Right forelimb (tissue), 1 donor: Measurements from ENCODE around the gene MAFF.
"Not testable (repeated sequence)": the region's sequence is repeated elsewhere in the genome, so short reads cannot be mapped to it uniquely, and the experiment has no call there.

Experiments
- DNase-seq: peaks from one replicate; pipeline ENCODE4 v3.0.0-alpha.2; 2018

Gene MAFF

DNA sequence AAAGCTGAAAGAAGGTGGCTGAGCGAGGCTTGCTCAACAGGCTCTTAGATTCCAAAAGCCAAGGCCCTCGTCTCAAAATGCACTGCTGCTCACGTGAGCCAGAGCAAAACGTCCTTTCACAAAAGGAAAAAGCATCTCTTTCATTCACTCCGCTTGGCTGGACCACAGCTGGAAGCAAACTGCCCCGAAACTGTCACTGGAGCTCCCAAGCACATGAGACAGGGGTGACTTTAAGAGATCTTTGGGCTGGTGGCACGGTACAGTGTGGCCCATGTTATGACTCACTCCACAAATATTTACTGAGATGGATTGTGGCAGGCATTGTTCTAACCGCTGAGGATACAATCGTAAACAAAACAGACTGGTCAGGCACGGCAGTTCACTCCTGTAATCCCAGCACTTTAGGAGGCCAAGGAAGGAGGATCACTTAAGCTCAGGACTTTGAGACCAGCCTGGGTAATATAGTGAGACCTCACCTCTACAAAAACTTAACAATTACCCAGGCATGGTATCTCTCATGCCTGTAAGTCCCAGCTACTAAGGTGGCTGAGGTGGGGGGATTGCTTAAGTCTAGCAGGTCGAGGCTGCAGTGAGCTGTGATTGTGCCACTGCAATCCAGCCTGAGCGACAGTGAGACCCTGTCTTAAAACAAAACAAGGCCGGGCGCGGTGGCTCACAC lies 23.7 kb upstream of the MAFF start:
- DNase-seq, result peak; percentile 32

DNA sequence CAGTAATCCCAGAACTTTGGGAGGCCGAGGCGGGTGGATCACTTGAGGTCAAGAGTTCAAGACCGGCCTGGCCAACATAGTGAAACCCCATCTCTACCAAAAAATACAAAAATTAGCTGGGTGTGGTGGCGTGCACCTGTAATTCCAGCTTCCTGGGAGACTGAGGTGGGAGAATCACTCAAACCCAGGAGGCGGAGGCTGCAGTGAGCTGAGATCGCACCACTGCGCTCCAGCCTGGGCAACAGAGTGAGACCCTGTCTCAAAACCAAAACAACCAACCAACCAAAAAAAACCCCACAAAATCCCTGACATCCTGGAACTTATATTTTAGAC lies 23.2 kb upstream of the MAFF start:
- not testable (repeated sequence) for DNase-seq

DNA sequence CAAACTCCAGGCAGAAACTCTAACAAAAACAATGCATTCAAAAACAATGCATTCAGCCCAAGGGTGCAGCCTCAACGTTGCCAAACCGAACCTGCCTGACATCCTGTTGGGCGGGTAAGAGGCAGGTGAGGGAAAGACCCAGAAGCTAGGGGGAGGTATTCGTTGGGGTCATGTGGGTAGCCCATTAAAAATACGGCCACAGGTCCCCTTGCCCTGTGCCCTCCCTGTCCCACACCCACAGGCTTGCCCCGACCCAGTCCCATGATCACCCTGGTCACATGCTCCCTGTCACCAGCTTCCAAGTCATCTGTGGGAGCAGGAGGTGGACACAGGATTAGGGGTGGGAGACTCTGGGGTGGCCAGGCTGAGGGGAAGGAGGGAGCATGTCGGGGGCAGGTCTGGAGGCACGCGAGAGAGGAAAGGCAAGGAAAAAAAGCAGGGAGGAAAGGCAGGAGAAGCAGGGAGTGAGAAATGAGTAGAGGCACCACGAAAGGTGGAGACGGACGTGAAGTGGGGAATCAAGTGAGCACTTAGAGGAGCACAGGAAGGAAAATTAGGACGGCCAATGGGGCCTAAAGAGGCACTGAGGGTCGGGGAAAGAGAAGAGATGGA lies 20.8 kb upstream of the MAFF start:
- DNase-seq, result peak; percentile 31

DNA sequence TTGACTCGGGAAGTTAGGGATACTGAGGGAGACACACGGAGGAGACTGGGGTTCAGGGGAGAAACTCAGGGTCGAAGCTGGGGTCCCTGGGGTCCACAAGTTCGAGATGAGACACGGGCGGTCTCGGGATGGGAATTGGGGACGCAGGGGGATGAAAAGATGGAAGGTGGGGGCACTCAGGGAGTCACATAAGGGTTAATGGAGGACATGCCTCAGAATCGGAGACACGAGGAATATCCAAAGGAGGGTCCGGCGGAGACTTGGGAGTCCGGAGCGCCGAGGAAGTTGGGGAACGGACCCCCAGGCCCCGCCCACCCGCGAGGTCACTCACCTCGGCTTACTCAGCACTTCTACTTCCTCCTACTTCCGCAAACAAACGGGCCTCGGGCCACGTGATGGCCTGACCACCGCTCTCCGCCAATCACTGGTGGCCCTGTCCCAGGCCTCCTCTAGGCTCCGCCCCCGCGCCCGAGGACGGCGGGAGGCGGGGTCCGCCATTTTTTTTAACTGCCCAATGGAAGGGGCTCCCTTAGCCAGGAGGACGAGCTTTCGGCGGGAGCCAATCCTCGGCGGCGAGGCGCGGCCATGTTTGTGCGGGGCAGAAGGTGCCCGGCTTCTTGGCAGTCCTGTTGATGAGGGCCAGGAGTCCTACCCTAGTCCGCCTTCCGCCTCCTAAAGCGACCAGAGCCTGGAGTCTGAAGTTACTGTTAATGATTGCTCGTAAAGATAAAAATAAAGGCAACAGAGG lies 20.2 kb upstream of the MAFF start, which contains the start of gene PLA2G6:
TSS of gene PLA2G6 (minus strand) at position 378 of the 748 bp plus-strand sequence. CDS start 12,404 bp downstream, outside the sequence.
- DNase-seq, result peak; percentile 99

DNA sequence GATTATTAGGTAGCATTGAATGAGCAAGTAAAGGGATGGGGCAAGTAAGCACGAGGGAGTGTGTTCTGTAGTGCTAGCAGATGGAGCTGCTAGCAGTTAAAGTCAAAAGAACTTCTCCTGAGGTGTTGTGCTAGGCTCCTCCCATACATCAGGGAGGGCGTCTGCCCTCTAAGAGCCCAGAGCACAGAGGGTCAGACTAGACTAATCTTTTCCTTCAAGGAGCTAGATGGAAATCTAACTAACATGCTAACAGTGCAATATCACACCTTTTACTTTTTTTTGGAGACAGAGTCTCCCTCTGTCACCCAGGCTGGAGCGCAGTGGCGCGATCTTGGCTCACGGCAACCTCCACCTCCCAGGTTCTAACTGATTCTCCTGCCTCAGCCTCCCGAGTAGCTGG lies 17.0 kb upstream of the MAFF start:
- DNase-seq, result no peak

DNA sequence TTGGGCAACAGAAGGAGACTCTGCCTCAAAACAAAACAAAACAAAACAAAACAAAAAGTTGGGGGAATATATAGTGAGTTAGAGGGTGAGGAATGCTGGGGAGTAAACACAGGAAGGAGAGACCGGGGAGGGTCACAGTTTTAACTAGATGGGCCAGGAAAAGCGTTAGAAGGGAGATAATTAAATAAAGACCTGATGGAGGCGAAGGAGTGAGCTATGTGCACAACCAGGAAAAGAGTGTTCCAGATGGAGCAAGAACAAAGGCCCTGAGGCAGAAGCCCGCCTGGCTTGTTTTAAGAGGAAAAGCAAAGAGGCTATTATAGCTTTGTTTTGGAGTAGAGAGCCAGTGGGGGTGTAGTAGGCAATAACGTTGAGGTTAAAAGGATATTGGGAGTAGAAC lies 15.4 kb upstream of the MAFF start:
- DNase-seq, result no peak

DNA sequence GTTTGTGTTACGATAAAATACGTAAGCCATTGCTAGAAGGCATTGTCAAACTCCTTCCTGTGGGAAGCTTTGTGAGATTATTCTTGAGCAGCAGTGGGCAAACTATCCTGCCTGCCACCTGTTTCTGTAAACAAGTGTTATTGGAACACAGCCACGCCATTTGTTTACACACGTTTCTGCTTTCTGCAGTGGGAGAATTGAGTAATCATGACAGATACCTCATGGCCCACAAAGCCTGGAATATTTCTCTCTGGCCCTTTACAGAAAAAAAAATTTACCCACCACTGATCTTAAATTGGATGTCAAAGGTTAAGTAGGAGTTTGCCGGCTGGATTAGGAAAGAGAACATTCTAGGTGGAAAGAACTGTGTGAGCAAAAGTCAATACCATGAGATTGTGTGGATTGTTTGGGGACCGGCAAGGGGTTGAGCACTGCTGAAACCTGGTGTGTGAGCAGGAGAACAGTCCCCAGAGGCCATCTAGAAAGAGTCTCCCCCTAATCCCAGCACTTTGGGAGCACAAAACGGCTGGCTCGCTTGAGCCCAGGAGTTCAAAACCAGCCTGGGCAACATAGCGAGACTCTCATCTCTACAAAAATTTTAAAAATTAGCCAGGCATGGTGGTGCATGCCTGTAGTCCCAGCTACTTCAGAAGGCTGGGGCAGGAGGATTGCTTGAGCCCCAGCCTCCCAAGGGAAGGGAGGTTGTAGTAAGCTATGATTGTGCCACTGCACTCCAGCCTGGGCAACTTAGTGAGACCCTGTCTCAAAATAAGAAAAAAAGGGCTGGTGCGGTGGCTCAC lies 14.2 kb upstream of the MAFF start:
- no peak for DNase-seq

DNA sequence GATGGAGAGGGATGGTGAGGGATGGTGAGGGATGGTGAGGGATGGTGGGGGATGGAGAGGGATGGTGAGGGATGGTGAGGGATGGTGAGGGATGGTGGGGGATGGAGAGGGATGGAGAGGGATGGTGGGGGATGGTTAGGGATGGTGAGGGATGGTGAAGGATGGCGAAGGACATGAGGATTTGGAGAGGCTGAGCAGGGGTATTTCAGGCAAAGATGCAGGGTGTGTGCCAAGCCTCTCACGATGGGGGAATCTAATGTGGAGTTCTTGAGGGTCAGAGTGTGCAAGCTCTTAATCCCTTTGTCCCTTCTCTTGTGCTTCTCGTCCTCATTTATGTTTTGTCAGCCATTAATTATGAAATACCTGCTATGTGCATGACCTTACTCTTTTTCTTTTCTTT lies 12.7 kb upstream of the MAFF start:
- DNase-seq, result no peak

DNA sequence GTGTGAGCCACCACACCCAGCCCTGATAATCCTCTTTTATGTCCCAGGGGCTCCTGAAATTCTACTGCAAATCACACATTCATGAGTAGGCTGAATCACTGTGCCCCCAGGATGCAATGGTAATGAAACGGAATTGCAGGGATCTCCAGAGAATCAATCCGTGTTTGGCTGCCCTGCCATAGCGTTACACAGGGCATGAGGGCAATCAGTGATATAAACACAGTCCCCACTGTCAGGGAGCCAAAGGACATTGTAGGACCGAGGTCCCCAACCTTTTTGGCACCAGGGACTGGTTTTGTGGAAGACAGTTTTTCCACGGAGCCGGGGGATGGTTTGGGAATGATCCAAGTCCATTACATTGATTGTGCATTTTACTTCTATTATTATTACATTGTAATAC lies 11.2 kb upstream of the MAFF start:
- no peak for DNase-seq

DNA sequence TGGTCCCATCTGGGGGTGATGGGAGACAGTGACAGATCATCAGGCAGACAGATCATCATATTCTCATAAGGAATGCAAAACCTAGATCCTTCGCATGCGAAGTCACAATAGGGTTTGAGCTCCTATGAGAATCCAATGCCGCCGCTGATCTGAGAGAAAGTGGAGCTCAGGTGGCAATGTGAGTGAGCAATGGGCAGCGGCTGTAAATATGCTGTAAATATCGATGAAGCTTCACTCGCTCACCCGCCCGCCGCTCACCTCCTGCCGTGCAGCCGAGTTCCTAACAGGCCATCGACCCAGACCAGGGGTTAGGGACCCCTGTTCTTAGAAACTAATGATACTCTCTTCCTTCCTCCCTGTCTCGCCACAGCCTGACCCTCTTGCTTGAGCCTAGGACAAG lies 10.7 kb upstream of the MAFF start:
- DNase-seq, result no peak

DNA sequence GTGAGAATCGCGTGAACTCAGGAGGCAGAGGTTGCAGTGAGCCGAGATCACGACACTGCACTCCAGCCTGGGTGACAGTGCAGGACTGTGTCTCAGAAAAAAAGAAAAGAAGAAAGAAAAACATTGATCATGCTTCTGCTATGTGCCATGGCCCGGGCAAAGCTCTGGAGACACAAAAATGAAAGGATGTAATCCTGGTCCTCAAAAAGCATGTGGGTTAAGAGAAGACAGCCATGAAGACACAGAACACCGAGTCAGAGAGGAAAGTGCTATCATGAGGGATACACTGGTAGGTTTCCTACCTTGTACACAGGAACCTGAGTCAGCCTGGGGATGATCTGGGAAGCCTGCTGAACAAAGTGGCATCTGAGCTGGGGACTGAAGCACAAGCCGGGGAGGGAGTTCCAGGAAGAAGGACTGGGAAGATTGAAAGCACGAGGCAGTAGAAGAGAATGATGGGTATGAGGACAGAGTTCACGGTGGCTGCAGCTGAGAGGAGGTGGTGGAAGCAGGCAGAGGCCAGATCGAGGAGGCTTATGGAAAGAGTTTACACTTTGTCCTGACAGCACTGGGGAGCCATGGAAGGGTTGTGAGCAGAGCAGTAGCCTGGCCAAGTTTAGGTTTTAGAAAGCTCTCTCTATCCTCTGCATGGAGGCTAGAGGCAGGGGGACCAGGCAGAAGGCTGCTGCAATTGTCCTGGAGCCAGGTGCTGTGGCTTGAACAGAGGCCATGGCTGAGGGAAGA lies 9.9 kb upstream of the MAFF start:
- DNase-seq, result no peak

DNA sequence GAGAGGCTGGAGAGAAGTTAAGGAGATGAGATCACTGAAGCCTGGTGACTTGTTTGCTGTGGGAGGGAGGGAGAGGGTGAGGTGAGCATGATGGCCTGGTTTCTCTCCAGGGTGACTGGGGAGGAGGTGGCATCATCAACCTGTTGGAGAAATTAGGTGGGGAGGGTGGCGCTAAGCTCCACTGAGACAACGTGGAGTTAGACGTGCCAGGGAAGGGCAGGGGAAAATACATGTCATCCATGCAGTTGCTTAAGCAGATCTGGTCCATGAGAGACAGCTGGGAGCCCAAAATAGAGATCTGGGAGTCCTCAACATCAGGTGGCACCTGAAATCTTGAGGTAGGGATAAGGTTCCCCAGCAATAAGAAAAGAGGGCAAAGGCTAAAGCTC lies 9.3 kb upstream of the MAFF start:
- no peak for DNase-seq

DNA sequence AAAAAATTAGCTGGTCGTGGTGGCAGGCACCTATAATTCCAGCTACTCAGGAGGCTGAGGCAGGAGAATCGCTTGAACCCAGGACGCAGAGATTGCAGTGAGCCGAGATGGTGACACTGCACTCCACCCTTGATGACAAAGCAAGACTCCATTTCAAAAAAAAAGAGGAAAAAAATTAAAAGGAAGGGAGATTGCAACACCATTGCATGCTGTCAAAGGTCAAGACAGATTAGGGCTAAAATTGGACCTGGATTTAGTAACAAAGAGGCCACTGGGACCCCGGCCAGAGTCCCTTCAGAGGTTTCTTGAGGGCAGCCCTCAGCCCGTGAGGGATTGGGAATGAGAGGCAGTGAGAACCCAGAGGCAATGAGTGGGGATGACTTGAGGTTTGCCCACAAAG lies 8.2 kb upstream of the MAFF start:
- DNase-seq, result no peak

DNA sequence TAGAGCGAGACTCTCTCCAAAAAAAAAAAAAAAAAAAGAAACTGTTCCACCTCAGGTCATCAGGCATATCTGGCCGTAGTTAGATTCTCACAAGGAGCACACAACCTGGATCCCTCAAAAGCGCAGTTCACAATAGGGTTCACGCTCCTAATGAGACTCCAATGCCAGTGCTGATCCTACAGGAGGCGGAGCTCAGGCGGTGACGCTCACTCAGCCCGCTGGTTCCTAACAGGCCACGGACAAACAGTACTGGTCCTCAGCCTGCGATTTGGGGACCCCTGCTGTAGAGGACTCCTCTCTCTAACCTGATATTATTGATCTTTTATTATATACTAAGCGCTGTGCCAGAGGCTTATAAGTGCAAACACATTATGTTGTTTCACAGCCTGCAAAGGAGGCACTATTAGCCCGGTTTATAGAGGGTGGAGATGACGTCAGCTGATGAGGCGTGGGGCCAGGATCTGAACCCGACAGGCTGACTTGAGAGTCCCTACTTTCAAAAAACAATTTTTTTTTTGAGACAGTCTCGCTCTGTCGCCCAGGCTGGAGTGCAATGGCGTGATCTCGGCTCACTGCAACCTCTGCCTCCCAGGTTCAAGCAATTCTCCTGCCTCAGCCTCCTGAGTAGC lies 4.9 kb upstream of the MAFF start:
- DNase-seq, result no peak

DNA sequence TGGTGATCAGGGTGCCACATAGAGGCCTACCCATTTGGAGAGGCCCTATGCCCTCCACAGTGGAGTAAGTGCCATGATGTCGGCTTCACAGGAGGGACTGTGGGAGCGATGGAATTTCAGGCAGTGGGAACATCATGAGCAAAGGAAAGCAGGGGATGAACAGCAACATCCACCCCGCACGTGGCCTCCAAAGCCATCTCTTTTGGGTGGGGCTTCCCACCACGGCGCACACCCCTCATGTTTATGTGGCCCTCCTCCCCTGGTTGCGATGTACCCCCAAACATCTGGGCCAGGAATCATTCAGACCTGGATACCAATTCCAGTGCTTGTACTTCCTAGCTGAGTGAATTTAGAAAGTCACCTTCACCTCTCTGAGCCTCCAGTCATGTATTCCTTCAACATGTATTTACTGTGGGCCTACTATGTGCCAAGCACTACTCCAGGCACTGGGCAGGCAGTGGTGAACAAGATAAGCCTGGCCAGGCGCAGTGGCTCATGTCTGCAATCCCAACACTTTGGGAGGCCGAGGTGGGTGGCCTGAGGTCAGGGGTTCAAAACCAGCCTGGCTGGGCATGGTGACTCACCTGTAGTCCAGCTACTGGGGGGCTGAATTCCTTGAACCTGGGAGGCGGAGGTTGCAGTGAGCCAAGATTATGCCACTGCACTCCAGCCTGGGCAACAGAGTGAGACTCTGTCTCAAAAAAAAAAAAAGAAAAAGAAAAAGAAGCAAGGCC lies 1.8 kb upstream of the MAFF start:
- no peak for DNase-seq

DNA sequence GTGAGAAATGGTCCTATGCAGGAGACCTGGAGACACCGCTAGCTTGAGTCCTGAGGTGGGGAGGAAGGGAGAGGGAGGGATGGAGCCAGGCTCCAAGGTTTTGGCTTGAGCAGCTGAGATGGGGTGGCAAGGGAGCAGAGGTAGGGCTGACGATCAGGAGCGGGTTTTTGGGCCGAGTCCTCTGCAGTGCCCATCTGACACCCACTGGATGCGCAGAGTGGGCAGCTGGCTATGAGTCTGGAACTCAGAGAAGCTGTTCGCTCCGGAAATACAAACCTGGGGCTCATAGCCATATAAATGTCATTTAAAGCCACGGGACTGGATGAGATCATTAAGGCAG lies 453 bp upstream of the MAFF start:
- no peak for DNase-seq

DNA sequence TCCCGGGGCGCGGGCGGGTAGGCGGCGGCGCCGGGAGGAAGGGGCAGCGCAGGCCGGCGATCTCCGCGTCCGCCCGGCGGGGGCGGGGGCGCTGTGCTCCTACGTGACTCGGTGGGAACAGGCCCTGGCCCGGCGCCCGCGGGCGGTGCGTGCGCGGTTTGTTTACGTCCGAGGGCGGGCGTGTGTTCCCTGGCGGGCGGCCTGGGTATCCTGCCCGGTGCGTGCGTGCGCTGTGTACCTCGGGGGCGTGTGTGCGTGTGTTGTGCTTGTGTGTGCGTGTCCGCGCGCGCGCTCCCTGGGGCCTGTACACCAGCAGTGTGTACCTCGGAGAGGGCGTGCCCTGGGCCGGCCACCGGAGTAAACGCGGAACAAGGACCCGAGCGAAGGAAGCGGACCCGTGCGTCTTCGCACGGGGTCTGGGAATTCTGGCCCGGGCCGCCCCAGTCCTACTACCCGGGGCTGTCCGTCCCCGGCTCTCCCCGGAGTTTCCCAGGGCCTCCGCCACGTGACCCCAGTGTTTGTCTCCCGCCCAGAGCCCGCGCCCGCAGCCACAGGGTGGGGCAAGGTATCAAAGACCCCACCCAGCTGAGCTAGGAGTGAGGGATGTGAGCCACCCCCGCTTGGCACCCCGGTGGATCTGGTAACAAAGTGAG lies 769 bp downstream of the MAFF start:
- peak; percentile 88 for DNase-seq

DNA sequence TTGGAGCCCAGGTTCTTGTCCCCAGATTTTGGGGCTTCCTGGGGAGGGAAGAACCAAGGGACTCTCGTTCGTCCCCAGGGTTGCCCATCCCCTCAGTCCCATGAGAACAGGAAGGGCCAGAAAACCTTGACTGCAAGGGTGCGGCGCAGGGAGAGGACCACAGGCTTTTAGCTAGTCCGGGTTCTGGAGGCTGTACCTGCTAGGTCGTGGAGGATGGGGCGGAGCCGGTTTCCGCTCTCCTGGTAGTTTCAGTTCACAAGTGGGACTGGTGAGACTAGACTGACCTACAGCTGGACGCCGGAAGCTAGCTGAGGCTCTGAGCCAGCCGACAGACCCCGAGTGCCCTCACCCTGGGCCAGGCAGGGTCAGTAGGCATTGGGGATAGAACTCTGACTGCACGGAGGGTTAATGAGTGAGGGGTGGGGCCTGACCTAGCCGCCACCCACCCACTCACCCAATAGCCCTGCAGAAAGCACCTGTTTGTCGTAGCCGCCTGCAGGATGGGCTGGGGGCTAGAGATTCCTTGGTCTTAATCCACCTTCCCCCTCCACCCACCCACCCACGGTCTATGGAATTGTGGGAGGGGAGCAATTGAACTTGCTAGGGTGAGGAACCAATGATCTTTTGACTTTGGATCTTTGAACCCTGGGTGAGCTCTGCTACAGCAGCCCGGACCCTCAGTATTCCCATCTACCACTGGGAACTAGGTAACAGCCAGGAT lies 1.5 kb downstream of the MAFF start:
- DNase-seq, result no peak

DNA sequence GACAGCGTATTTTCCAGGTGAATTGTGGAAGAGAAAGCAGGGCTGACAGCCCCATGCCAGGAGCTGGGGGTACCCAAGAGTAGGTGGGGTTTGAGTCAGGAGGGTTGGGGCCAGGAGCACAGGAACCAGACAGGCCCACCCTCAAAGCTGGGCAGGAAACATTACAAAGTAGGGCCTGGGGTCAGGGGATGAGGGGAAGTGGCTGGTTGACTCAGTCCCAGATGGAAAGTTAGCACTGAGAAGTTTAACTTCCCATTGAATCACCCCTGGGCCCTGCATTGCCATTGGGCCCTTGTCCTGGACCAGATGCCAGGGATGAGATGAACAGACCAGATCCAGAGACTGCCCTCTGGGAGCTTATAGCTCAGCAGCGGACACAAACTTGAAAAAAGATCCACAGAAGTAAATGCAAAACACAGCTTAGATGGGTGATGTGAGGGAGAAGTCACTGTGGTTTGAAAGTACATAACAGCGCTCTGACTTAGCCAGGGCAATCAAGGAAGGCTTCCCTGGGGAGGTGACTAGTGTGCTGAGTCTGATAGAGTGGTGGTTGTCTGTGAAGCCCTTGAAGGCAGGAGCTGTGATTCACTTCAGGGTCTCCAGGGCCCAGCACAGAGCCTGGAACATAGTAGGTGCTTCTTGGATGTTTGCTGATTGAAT lies 2.2 kb downstream of the MAFF start:
- DNase-seq, result no peak

DNA sequence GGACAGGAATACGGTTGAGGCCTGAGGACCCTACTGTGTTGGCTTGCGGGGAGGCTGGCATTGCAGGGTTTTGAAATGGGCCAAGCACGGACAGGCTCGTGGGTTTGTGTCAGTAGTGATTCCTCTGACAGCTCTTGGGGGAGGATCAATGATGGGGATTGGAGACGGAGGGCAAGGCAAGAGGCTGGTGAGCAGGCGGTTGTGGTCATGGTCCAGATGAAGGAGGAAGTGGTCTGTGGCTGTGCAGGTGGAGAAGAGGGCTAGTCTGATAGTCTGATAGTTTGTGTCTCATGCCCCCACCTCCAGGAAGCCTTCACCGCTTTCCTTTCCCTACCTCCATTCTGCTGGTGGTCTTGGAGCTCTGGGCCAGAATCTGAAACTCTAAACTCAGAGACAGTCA lies 3.0 kb downstream of the MAFF start:
- no peak for DNase-seq
